ENCODE results near the gene RNF26.

The RNF26 gene

GRCh38 chr11:119334174-119334930, at the start of gene RNF26:
Gene RNF26 (plus strand): TSS chr11:119334527. CDS start chr11:119335123, 596 bp downstream.
- DNase-seq = peak; percentile 99

GRCh38 chr11:119285431-119285830, 48.9 kb upstream of the RNF26 start:
- DNase-seq = no peak

- DNase-seq = no peak
Observed at GRCh38 chr11:119288219-119288618, 46.1 kb upstream of the RNF26 start.

GRCh38 chr11:119290894-119291497, 43.3 kb upstream of the RNF26 start:
- DNase-seq = no peak

- DNase-seq = no peak
Observed at GRCh38 chr11:119293461-119293860, 40.9 kb upstream of the RNF26 start.

- DNase-seq = no peak
Observed at GRCh38 chr11:119295178-119295577, 39.1 kb upstream of the RNF26 start.

GRCh38 chr11:119297938-119298337, 36.4 kb upstream of the RNF26 start:
- no peak for DNase-seq

- DNase-seq = no peak
Observed at GRCh38 chr11:119298726-119299125, 35.6 kb upstream of the RNF26 start.

- no peak for DNase-seq
Observed at GRCh38 chr11:119299416-119299815, 34.9 kb upstream of the RNF26 start.

GRCh38 chr11:119300198-119300964, 33.9 kb upstream of the RNF26 start:
- DNase-seq = no peak

- no peak for DNase-seq
Observed at GRCh38 chr11:119303227-119303718, 31.1 kb upstream of the RNF26 start.

- DNase-seq = no peak
Observed at GRCh38 chr11:119305556-119306372, 28.6 kb upstream of the RNF26 start.

- no peak for DNase-seq
Observed at GRCh38 chr11:119306373-119306890, 27.9 kb upstream of the RNF26 start.

- DNase-seq = no peak
Observed at GRCh38 chr11:119307219-119307618, 27.1 kb upstream of the RNF26 start.

- DNase-seq = no peak
Observed at GRCh38 chr11:119307974-119308373, 26.4 kb upstream of the RNF26 start.

- DNase-seq = no peak
Observed at GRCh38 chr11:119309411-119309810, 24.9 kb upstream of the RNF26 start.

- DNase-seq = no peak
Observed at GRCh38 chr11:119309953-119310681, 24.2 kb upstream of the RNF26 start.

- DNase-seq = no peak
Observed at GRCh38 chr11:119310682-119311052, 23.7 kb upstream of the RNF26 start.

- no peak for DNase-seq
Observed at GRCh38 chr11:119314726-119315125, 19.6 kb upstream of the RNF26 start.

GRCh38 chr11:119315131-119316015, 19.0 kb upstream of the RNF26 start:
- no peak for DNase-seq
